Aorta (tissue), 5 donors: ENCODE results near the gene ADAD2. TPM values are rescaled to one million over a fixed set of nuclear protein-coding genes. Genes with fewer than 3 reads are reported as not detected.
A peak's percentile ranks its signal among the peaks of the same experiment; 100 is the strongest.

ENCODE experiments used
- ATAC-seq: fragments of 200-7000 bp; cut with Tn5 transposase; one replicate; pipeline ENCODE4 v1.9.1; 2022; ENCODE audit warnings: moderate library complexity; ENCODE audit not compliant: low FRiP score
- DNase-seq, 2 donors: peaks; one replicate each; pipeline ENCODE4 v3.0.0-alpha.2; 2020
- H3K27ac ChIP-seq, 2 donors: one replicate each; pipeline ENCODE4 v1.5.1; 2013; ENCODE audit warnings: low read length in 2 of 2, mild to moderate bottlenecking in 2 of 2, moderate library complexity in 2 of 2, control low read depth in 1 of 2, inconsistent platforms in 1 of 2, low read depth in 1 of 2
- H3K27me3 ChIP-seq, 2 donors: one replicate each; pipeline ENCODE4 v1.6.1; 2013; ENCODE audit warnings: control low read depth in 1 of 2, low read length in 1 of 2, mild to moderate bottlenecking in 1 of 2, moderate library complexity in 1 of 2; ENCODE audit not compliant: insufficient read depth in 2 of 2, control insufficient read depth in 1 of 2
- H3K36me3 ChIP-seq, 2 donors: one replicate each; pipeline ENCODE4 v1.6.1; 2013; ENCODE audit warnings: control low read depth in 1 of 2, low read length in 1 of 2, mild to moderate bottlenecking in 1 of 2; ENCODE audit not compliant: insufficient read depth in 2 of 2, control insufficient read depth in 1 of 2
- H3K4me1 ChIP-seq, 2 donors: one replicate each; pipeline ENCODE4 v1.6.1; 2013; ENCODE audit warnings: low read length in 2 of 2, control low read depth in 1 of 2, mild to moderate bottlenecking in 1 of 2, moderate library complexity in 1 of 2; ENCODE audit not compliant: insufficient read depth in 2 of 2, control insufficient read depth in 1 of 2
- H3K4me3 ChIP-seq, 2 donors: one replicate each; pipeline ENCODE4 v1.5.1; 2013; ENCODE audit warnings: low read length in 2 of 2, control low read depth in 1 of 2, mild to moderate bottlenecking in 1 of 2
- H3K9me3 ChIP-seq: one replicate; pipeline ENCODE4 v1.6.1; 2013; ENCODE audit warnings: mild to moderate bottlenecking, low read length; ENCODE audit not compliant: control insufficient read depth
- WGBS, 2 donors: extraction: QIAGEN DNeasy Blood & Tissue Kit; methylation state at CpG; one replicate each; pipeline ENCODE4 v1.1.7; 2013; 5-methylcytosine and 5-hydroxymethylcytosine counted together
- intact Hi-C, 2 donors: fragments of 100-400 bp; cut with DNase I; formaldehyde crosslinking; loops; one replicate each; pipeline versions ENCODE4 v1.14.2 to v1.15.0; 2022
- polyA plus RNA-seq, 2 donors: library from polyadenylated mRNA; stranded (reverse); fragments of 200-250 nt; gene quantifications; one replicate each; pipeline ENCODE4 v1.2.3, GENCODE V29; 2013
- total RNA-seq, 2 donors: library from RNA; stranded (reverse); fragmentation: NEBNext Ultra II Directional; extraction: Animal tissue kit (Norgen Biotek cat#: 25700); gene quantifications; one replicate each; pipeline ENCODE4 v1.2.1, GENCODE V29; 2021
- donor health status: healthy with polysubstance abuse.
- donor health status: Bipolar disorder and iron deficiency.
- donor health status: DM: no; HTN: no; CAD: no.
- donor health status: DM: no; HTN: no; CAD: no.
- donor health status: DM: yes; HTN: yes; CAD: no.

Gene ADAD2
- total and polyA plus RNA-seq, 4 donors = 0.33 to 1.0 TPM; not detected in 2

DNA sequence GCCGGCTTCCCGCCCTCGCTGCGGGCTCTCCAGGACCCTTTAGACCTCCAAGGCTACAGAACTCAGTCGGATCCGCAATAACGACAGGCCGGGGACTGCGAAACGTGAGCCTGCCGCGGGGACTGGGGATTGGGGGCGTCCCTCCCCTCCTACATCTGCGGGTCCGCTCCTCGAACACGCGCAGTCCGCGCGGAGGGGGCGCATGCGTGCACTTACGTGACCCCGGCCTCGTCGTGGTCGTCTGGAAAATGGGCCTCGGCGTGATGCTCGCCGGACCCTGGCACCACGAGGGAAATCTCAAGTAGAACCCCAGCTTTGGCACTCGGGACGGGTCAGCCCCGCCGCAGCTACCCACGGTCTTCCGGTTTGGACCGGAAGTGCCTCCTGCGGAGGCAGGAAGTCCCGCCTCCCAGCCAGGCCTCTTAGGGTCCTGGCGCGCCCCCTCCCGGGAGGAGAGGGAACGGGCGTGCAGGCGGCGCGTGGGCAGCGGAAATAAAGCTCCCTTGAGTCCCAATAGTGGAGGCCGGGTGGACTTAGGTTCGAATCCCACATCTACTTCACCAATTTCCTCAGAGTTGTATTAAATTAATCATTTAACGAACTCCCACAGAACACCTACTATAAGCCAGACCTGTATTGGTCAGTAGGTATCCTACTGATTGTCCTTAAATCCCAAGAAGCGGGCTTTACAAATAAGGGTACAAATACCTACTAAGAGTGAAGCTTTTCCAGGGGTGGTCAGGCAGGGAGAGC, 4.1 kb upstream of the ADAD2 start, which contains the start of gene TAF1C:
TAF1C (minus strand) TSS at position 373 of the 753 bp plus-strand sequence. CDS start 2,069 bp downstream, outside the sequence.
- intact Hi-C loops = loop anchor here (1.0 to 10.0 kb wide), 4 partner anchors 70 to 235 kb away; partner anchors contain the start of genes NECAB2 (in 1 of the 2) and OSGIN1 (in 1 of the 2)
- 2 to 3% methylated on average over 53 to 55 of the region's 55 CpGs for WGBS, 2 donors
- no peaks in the 10 kb centered on the region for H3K4me1 ChIP-seq
- peak within 1 kb of the TSS; percentile 77 to 88 for H3K4me3 ChIP-seq
- peaks cover 0 to 2% of the 10 kb centered on the region in 2 donors for H3K36me3 ChIP-seq
- peak within 1 kb of the TSS in 1 of 2 donors; percentile 41 for H3K27ac ChIP-seq
- no peaks in the 10 kb centered on the region for H3K27me3 ChIP-seq
- H3K9me3 ChIP-seq = no peaks in the 10 kb centered on the region
- ATAC-seq (peak; percentile 96), DNase-seq (peak; percentile 94 to 97)

DNA sequence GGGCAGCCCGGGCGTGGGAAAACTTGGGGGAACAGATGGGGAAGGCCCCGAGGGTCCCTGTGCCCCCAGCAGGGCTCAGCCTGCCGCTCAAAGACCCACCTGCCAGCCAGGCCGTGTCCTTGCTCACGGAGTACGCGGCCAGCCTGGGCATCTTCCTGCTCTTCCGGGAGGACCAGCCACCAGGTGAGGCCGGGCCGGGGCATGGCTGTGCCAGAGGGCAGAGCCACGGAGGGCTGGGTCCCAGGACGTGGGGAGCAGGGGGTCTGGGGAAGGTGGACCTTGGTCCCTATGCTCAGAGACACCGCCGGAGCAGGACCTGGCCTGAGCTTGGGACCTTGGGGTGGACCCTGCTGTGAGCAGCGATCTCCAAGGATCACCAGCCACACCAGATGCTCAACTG, 509 bp downstream of the ADAD2 start:
- no peaks in the 10 kb centered on the region for H3K4me1 ChIP-seq
- H3K27me3 ChIP-seq = no peaks in the 10 kb centered on the region
- WGBS, 2 donors = 91% methylated on average over 16 of the region's 16 CpGs
- ATAC-seq (no peak), DNase-seq (no peak)
- no peaks in the 10 kb centered on the region for H3K9me3 ChIP-seq
- no peaks in the 10 kb centered on the region for H3K36me3 ChIP-seq
- H3K27ac ChIP-seq = no peak overlapping the region
- no peak overlapping the region for H3K4me3 ChIP-seq
- intact Hi-C loops = no loop called here

DNA sequence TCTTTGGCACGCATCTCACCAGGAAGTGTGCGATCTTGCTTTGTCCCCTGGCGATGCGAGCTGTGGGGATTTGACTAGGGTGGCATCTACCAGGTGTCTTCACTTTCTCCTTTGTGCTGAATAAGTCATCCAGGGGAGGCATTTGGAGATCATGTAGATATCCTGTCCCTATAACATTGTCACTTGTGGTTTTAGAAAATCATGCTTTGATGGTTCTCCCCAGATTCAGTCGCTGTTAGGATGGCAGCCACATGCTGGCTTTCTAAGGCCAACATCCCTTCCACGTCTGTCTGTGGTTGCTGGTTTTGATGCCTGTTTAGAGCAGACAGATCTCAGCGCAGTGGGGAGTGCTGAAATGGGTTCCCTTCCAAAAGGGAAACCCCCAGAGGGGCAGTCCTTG, 2.5 kb downstream of the ADAD2 start:
- no peak overlapping the region for H3K4me3 ChIP-seq
- ATAC-seq = no peak
- H3K36me3 ChIP-seq = no peaks in the 10 kb centered on the region
- H3K9me3 ChIP-seq = no peaks in the 10 kb centered on the region
- no peak overlapping the region for H3K27ac ChIP-seq
- H3K4me1 ChIP-seq = no peaks in the 10 kb centered on the region
- DNase-seq = peak in 1 of 2 donors; percentile 30
- H3K27me3 ChIP-seq = no peaks in the 10 kb centered on the region
- 78 to 84% methylated on average over 7 of the region's 7 CpGs for WGBS, 2 donors
- intact Hi-C loops = no loop called here

DNA sequence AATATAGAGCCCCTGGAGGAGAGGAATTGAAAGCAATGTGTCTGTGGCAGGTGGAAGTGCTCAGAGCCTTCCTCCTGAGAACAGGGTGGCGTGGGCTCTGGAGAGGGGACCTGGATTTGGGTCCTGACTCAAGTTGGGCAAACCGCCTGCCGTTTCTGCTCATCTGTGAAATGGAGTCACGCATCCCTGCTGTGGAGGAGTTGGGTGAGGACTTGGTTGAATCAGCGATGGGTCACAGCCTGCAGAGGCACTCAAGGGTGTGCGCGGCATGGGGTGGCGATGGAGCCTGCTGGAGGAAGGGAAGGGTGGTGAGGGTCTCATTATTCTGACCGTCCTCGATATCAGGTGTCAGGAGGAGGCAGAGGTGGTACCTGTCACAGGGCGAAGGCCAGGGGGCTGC, 3.1 kb downstream of the ADAD2 start:
- WGBS, 2 donors = 86 to 87% methylated on average over 11 of the region's 11 CpGs
- ATAC-seq (no peak), DNase-seq (no peak)
- Histone ChIP-seq H3K4me1 (no peaks in the 10 kb centered on the region), H3K4me3 (no peak overlapping the region), H3K9me3 (no peaks in the 10 kb centered on the region), H3K36me3 (no peaks in the 10 kb centered on the region), H3K27ac (no peak overlapping the region), H3K27me3 (no peaks in the 10 kb centered on the region)
- intact Hi-C loops = no loop called here

DNA sequence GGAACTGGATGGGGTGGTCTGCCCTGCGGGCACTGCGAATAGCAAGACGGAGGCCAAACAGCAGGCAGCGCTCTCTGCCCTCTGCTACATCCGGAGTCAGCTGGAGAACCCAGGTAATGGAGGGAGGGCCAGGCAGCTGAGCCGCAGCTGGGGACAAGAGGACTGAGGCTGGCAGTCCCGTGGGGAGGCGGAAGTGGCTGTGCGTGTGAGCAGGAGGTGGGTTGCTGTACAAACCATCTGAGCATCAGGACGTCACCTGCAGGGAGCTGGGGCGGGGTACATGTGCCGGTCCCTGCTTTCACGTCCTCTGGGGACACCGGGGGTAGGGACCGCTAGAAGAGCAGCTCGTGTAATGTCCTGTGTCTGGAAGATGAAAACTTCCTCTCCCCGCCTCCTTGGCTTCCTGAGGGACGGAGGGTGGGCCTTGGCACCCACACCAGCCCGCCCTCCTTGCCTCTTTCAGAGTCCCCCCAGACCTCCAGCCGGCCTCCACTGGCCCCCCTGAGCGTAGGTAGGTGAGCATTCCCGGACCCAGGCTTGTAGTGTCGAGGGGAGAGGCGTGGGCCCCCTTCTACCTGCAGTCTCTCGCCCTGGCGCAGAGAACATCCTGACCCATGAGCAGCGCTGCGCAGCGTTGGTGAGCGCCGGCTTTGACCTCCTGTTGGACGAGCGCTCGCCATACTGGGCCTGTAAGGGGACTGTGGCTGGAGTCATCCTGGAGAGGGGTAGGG, 3.7 kb downstream of the ADAD2 start:
- 70 to 73% methylated on average over 34 of the region's 34 CpGs for WGBS, 2 donors
- no peak overlapping the region for H3K4me3 ChIP-seq
- no peaks in the 10 kb centered on the region for H3K9me3 ChIP-seq
- DNase-seq (peak in 1 of 2 donors; percentile 70), ATAC-seq (no peak)
- H3K36me3 ChIP-seq = no peaks in the 10 kb centered on the region
- H3K4me1 ChIP-seq = no peaks in the 10 kb centered on the region
- no peaks in the 10 kb centered on the region for H3K27me3 ChIP-seq
- intact Hi-C loops = no loop called here
- no peak overlapping the region for H3K27ac ChIP-seq

DNA sequence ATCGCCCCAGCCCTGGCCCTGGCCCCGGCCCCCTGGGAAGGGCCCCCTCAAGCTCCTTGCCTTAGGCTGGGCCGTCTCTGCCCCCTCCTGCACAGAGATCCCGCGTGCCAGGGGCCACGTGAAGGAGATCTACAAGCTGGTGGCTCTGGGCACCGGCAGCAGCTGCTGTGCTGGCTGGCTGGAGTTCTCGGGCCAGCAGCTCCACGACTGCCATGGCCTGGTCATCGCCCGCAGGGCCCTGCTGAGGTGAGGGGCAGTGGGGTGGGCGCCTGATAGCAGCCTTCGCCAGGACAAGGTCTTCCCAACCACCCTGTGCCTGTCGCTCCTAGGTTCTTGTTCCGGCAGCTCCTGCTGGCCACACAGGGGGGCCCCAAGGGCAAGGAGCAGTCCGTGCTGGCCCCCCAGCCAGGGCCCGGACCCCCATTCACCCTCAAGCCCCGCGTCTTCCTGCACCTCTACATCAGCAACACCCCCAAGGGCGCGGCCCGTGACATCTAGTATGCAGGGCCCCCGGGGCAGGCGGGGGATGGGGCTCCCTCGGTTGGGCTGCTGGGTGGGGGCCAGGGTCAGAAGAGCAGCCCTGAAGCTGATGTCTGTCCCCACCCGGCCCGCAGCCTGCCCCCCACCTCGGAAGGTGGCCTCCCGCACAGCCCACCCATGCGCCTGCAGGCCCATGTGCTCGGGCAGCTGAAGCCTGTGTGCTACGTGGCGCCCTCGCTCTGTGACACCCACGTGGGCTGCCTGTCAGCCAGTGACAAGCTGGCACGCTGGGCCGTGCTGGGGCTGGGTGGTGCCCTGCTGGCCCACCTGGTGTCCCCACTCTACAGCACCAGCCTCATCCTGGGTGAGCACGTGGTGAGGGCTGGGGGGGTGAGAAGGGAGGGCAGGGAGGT, 4.5 kb downstream of the ADAD2 start:
- Histone ChIP-seq H3K4me3 (no peak overlapping the region), H3K4me1 (no peaks in the 10 kb centered on the region), H3K9me3 (no peaks in the 10 kb centered on the region), H3K36me3 (no peaks in the 10 kb centered on the region), H3K27ac (no peak overlapping the region), H3K27me3 (no peaks in the 10 kb centered on the region)
- intact Hi-C loops = no loop called here
- DNase-seq (peak; percentile 47 to 61), ATAC-seq (no peak)
- WGBS, 2 donors = 78 to 82% methylated on average over 37 to 38 of the region's 38 CpGs

DNA sequence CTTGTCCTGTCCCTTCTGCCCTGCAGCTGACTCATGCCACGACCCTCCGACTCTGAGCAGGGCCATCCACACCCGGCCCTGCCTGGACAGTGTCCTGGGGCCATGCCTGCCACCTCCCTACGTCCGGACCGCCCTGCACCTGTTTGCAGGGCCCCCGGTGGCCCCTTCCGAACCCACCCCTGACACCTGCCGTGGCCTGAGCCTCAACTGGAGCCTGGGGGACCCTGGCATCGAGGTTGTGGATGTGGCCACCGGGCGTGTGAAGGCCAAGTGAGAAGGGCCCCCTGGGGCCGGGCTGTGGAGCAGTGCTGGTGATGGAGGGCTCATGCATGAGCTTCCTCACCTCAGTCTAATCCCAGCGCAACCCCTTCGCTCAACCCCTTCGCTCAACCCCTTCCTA, 5.1 kb downstream of the ADAD2 start:
- Histone ChIP-seq H3K9me3 (no peaks in the 10 kb centered on the region), H3K4me3 (no peak overlapping the region), H3K27ac (no peak overlapping the region), H3K27me3 (no peaks in the 10 kb centered on the region), H3K36me3 (no peaks in the 10 kb centered on the region), H3K4me1 (no peaks in the 10 kb centered on the region)
- WGBS, 2 donors = 90 to 94% methylated on average over 16 of the region's 16 CpGs
- DNase-seq (peak in 1 of 2 donors; percentile 69), ATAC-seq (no peak)
- intact Hi-C loops = no loop called here

DNA sequence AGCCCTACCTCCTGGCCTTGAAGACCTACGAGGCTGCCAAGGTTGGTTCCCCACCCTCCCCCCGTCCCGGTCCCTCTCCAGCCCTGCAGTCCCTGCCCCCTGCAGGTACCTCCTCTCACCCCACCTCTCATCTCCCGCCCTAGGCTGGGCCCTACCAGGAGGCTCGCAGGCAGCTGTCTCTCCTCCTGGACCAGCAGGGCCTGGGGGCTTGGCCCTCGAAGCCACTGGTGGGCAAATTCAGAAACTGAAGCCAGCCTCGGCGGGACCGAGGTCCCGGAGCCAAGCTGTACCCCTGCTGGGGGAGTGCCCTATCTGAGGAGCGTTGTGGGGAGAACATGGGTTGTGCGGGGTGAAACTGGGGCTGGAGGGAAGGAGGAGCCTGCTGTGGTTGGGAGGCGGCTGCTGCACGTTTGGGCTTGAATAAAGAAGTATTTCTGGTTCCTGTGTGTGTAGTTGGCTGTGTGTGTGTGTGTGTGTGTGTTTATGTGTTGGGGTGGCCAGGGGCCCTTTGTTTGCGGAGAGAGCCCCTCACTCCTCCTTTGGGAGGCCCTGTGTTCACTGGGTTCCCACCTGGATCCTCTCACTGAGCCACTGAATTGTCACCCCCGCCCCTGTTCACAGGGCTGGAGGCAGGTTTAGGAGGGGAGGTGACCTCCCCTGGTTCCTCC, 5.9 kb downstream of the ADAD2 start:
- Histone ChIP-seq H3K4me3 (no peak overlapping the region), H3K27me3 (no peaks in the 10 kb centered on the region)
- 65 to 74% methylated on average over 15 to 16 of the region's 16 CpGs for WGBS, 2 donors

More for the DNA sequence above, 5.9 kb downstream of the ADAD2 start:
- no peak for DNase-seq
- Histone ChIP-seq H3K27ac (no peak overlapping the region), H3K4me1 (no peaks in the 10 kb centered on the region), H3K36me3 (no peaks in the 10 kb centered on the region), H3K9me3 (no peaks in the 10 kb centered on the region)
- ATAC-seq = no peak
- intact Hi-C loops = no loop called here
